K562 (cell line): ENCODE results near the gene ECSIT. TPM values are rescaled to one million over a fixed set of nuclear protein-coding genes. Genes with fewer than 3 reads are reported as not detected.

Experiments
- ATAC-seq: fragments of 200-7000 bp; cut with Tn5 transposase; 3 replicates; pipeline ENCODE4 v1.9.1; 2020; ENCODE audit warnings: moderate library complexity
- BruUV-seq: library from RNA; stranded (reverse); fragments of 400-500 nt; replicated peaks from 2 replicates; lab custom pipeline; 2021; lab: Mats Ljungman, UMichigan
- CTCF ChIA-PET: fragments of 300-600 bp; formaldehyde crosslinking; extraction: SDS; loops from one replicate; lab custom pipeline; 2021; ENCODE audit warnings: low intra/inter-chr PET ratio; lab: Yijun Ruan, JAX
- POLR2A ChIA-PET: fragments of 300-600, 350-650 bp; sonication (Branson Sonifier 250); formaldehyde crosslinking; extraction: SDS; loops from one replicate; lab custom pipeline; 2021; ENCODE audit warnings: antibody characterized with exemption, inconsistent platforms; lab: Yijun Ruan, JAX
- DNase-seq, 4 experiments: peaks; one replicate each; pipeline versions ENCODE4 v3.0.0 to v3.0.0-alpha.2; 2011 to 2018; ENCODE audit warnings: low spot score in 3 of 4, mixed read lengths in 3 of 4; ENCODE audit errors: extremely low read depth in 1 of 4
- FAIRE-seq: peaks from 2 replicates; lab custom pipeline; 2011; peaks lifted over from hg19 to GRCh38; lab: Jason Lieb, UNC
- H2AFZ ChIP-seq: 2 replicates; pipeline ENCODE4 v1.6.0; 2011; ENCODE audit warnings: low read depth, low read length, control low read depth, inconsistent platforms
- H3K27ac ChIP-seq: fragments of 200-600 bp; 3 replicates; pipeline ENCODE4 v1.8.0; 2011; ENCODE audit warnings: low read depth, mild to moderate bottlenecking, control low read depth, inconsistent platforms, low read length, moderate library complexity, mixed read lengths; ENCODE audit errors: extremely low read depth
- H3K27me3 ChIP-seq, 2 experiments: fragments of 300-600 bp in 1 of 2; 2 replicates in 1 of 2; 3 replicates in 1 of 2; pipeline versions ENCODE4 v1.6.0 to v1.8.0; 2011; ENCODE audit warnings: inconsistent platforms in 2 of 2, low read length in 2 of 2, mild to moderate bottlenecking in 1 of 2, mixed read lengths in 1 of 2, moderate library complexity in 1 of 2; ENCODE audit not compliant: control insufficient read depth in 2 of 2, insufficient read depth in 2 of 2
- H3K36me3 ChIP-seq: fragments of 300-600 bp; 3 replicates; pipeline ENCODE4 v1.8.0; 2011; ENCODE audit warnings: mild to moderate bottlenecking, low read length, inconsistent platforms; ENCODE audit not compliant: control insufficient read depth, insufficient read depth
- H3K4me1 ChIP-seq, 2 experiments: fragments of 200-600 bp in 1 of 2; replicated peaks in 1 of 2; 2 replicates in 1 of 2; 3 replicates in 1 of 2; pipeline versions ENCODE4 v1.5.1 to v1.8.0; 2011; ENCODE audit warnings: inconsistent platforms in 2 of 2, low read length in 2 of 2, mild to moderate bottlenecking in 1 of 2, mixed read lengths in 1 of 2, moderate library complexity in 1 of 2; ENCODE audit not compliant: control insufficient read depth in 2 of 2, insufficient read depth in 2 of 2
- H3K4me2 ChIP-seq: 2 replicates; pipeline ENCODE4 v1.6.1; 2011; ENCODE audit warnings: low read length, control low read depth, inconsistent platforms, mixed read lengths; ENCODE audit not compliant: insufficient read depth
- H3K4me3 ChIP-seq: fragments of 200-600 bp; sonication (generic), shearing (Covaris generic); 2 replicates; pipeline ENCODE4 v1.5.1; 2016; ENCODE audit warnings: control low read depth, inconsistent platforms
- H3K79me2 ChIP-seq: fragments of 200-600 bp; 3 replicates; pipeline ENCODE4 v1.8.0; 2011; ENCODE audit warnings: low read length, inconsistent platforms; ENCODE audit not compliant: control insufficient read depth, insufficient read depth
- H3K9ac ChIP-seq, 2 experiments: 2 replicates each; pipeline versions ENCODE4 v1.6.0 to v1.6.1; 2011; ENCODE audit warnings: low read depth in 2 of 2, low read length in 2 of 2, control low read depth in 1 of 2, inconsistent platforms in 1 of 2, mild to moderate bottlenecking in 1 of 2, mixed read lengths in 1 of 2; ENCODE audit not compliant: insufficient read depth in 1 of 2
- H3K9me1 ChIP-seq: one replicate; pipeline ENCODE4 v1.6.0; 2011; ENCODE audit warnings: inconsistent platforms, mild to moderate bottlenecking, low read length, moderate library complexity; ENCODE audit not compliant: control insufficient read depth, insufficient read depth
- H3K9me3 ChIP-seq: replicated peaks from 2 replicates; pipeline ENCODE4 v1.5.1; 2011; ENCODE audit warnings: low read depth, low read length, inconsistent platforms; ENCODE audit not compliant: control insufficient read depth, insufficient read depth
- H4K20me1 ChIP-seq: replicated peaks from 2 replicates; pipeline ENCODE4 v1.6.1; 2011; ENCODE audit warnings: low read length, inconsistent platforms, mixed read lengths; ENCODE audit not compliant: control insufficient read depth, insufficient read depth
- CEBPB ChIP-seq: fragments of 450-650 bp; IDR thresholded peaks from 2 replicates; pipeline ENCODE4 v1.6.1; 2016; ENCODE audit warnings: missing genetic modification characterization, missing compliant biosample characterization
- EP400 ChIP-seq: fragments of 450-650 bp; IDR thresholded peaks from 2 replicates; pipeline ENCODE4 v1.6.1; 2017; ENCODE audit warnings: antibody characterized with exemption, mild to moderate bottlenecking, moderate library complexity
- FOXJ3 ChIP-seq: sonication (generic); formaldehyde crosslinking; IDR thresholded peaks from 2 replicates; pipeline ENCODE4 v1.4.0; 2020; ENCODE audit warnings: mild to moderate bottlenecking, missing genetic modification reagents
- FOXM1 ChIP-seq, 2 experiments: fragments of 450-650 bp in 1 of 2; sonication (generic) in 1 of 2; formaldehyde crosslinking in 1 of 2; IDR thresholded peaks; 2 replicates each; pipeline versions ENCODE4 v1.6.1 to v1.9.0; 2017 to 2022; ENCODE audit warnings: low read depth in 2 of 2, mild to moderate bottlenecking in 2 of 2, missing genetic modification reagents in 1 of 2, moderate library complexity in 1 of 2
- HDAC2 ChIP-seq: fragments of 450-650 bp; IDR thresholded peaks from 2 replicates; pipeline ENCODE4 v1.6.1; 2016; ENCODE audit warnings: mild to moderate bottlenecking
- RB1 ChIP-seq: fragments of 450-650 bp; IDR thresholded peaks from 2 replicates; pipeline ENCODE4 v1.6.1; 2017; ENCODE audit warnings: low read depth, mild to moderate bottlenecking
- SNIP1 ChIP-seq: fragments of 450-650 bp; IDR thresholded peaks from 2 replicates; pipeline ENCODE4 v1.7.1; 2017; ENCODE audit warnings: low read depth, mild to moderate bottlenecking
- ZNF212 ChIP-seq: fragments of 450-650 bp; formaldehyde crosslinking; IDR thresholded peaks from 2 replicates; pipeline ENCODE4 v1.4.0; 2020; ENCODE audit warnings: mild to moderate bottlenecking
- ZNF830 ChIP-seq: fragments of 250-450 bp; sonication (Bioruptor Pico); IDR thresholded peaks from 2 replicates; pipeline ENCODE4 v1.5.0; 2021; ENCODE audit warnings: mild to moderate bottlenecking
- WGBS: fragments of 100-300 bp; shearing (Covaris generic); methylation state at CpG from one replicate; pipeline ENCODE4 v1.1.6; 2016; ENCODE audit warnings: low coverage, mixed read lengths; ENCODE audit not compliant: insufficient coverage; ENCODE audit errors: missing lambda C conversion rate; 5-methylcytosine and 5-hydroxymethylcytosine counted together
- in situ Hi-C: fragments of 300-500 bp; cut with MboI; formaldehyde crosslinking; loops from 4 replicates; pipeline ENCODE4 v1.15.0; 2018; ENCODE audit warnings: inconsistent platforms, mixed read lengths
- intact Hi-C: fragments of 100-400 bp; cut with micrococcal nuclease; formaldehyde crosslinking; loops from 2 replicates; pipeline ENCODE4 v1.14.2; 2022
- polyA plus RNA-seq, 8 experiments: library from polyadenylated mRNA; depleted of rRNA in 4 of 8; stranded (reverse) in 5 of 8; unstranded in 3 of 8; fragments of >200 nt; fragmentation: Nextera tagmentation in 2 of 8; fragmentation: Illumina TruSeq in 1 of 8; extraction: Ambion mirVana in 2 of 8; extraction: Trizol in 1 of 8; gene quantifications; 2 replicates each; pipeline versions ENCODE4 v1.2.1 to v1.2.3, GENCODE V29; 2011 to 2014; ENCODE audit warnings: inconsistent platforms in 1 of 8, missing spikeins in 1 of 8
- total RNA-seq, 7 experiments: library from RNA; depleted of rRNA in 6 of 7; stranded (reverse); fragments of >200 nt in 6 of 7; fragmentation: Illumina TruSeq in 2 of 7; extraction: Trizol in 2 of 7; gene quantifications; 2 replicates each; pipeline versions ENCODE4 v1.2.1 to v1.2.3, GENCODE V29; 2011 to 2021; ENCODE audit warnings: low replicate concordance in 1 of 7
- TF ChIP-seq, protein P1 (sequence below): fragments of 250-450 bp; sonication (Bioruptor Pico); IDR thresholded peaks from 2 replicates; pipeline ENCODE4 v1.4.0; 2020; ENCODE audit warnings: mild to moderate bottlenecking, moderate library complexity
- TF ChIP-seq, protein P2 (sequence below), 2 experiments: fragments of 450-650 bp; conservative IDR thresholded peaks; 2 replicates each; pipeline ENCODE4 v1.6.1; 2017; ENCODE audit warnings: mild to moderate bottlenecking in 2 of 2, moderate library complexity in 2 of 2
- TF ChIP-seq, protein P3 (sequence below): fragments of 250-450 bp; sonication (Bioruptor Pico); IDR thresholded peaks from 2 replicates; pipeline ENCODE4 v1.4.0; 2020; ENCODE audit warnings: mild to moderate bottlenecking

Gene ECSIT
- total and polyA plus RNA-seq, 9 of the 15 experiments (the other 6 are each of a cell fraction or from before 2014, with no cell fraction given): 1.1 to 82.5 (median 43.9) TPM

DNA sequence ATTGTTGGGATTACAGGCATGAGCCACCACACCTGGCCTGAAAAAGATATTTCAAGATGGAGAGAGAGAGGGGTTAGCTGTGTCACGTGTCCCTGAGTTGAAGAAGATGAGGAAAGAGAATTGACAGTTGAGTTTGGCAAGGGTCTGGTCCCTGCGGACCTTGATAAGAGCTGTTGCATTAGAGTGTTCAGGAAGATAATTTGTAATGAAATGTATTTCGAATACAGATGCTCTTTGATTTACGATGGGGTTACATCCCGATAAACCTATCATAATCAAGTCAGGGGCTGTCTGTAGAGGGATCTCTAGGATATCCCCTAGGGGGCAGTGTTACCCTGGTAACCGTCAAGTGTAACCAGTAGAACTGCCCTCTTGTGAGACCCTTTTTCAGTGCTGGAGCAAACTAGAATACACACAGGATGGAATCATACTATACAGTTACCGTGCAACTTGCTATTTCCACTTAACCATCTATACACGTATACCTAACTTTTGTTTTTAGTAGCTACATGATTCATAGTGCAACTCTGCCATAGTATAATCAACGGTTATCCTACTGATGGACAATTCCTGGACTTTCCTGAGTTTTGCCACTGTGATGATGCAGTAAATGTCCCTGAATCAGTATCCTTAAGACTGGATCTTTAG is 31.6 kb upstream of the ECSIT start (continued):
- no peak for TF ChIP-seq FOXJ3 (CRISPR knock-in tag)

DNA sequence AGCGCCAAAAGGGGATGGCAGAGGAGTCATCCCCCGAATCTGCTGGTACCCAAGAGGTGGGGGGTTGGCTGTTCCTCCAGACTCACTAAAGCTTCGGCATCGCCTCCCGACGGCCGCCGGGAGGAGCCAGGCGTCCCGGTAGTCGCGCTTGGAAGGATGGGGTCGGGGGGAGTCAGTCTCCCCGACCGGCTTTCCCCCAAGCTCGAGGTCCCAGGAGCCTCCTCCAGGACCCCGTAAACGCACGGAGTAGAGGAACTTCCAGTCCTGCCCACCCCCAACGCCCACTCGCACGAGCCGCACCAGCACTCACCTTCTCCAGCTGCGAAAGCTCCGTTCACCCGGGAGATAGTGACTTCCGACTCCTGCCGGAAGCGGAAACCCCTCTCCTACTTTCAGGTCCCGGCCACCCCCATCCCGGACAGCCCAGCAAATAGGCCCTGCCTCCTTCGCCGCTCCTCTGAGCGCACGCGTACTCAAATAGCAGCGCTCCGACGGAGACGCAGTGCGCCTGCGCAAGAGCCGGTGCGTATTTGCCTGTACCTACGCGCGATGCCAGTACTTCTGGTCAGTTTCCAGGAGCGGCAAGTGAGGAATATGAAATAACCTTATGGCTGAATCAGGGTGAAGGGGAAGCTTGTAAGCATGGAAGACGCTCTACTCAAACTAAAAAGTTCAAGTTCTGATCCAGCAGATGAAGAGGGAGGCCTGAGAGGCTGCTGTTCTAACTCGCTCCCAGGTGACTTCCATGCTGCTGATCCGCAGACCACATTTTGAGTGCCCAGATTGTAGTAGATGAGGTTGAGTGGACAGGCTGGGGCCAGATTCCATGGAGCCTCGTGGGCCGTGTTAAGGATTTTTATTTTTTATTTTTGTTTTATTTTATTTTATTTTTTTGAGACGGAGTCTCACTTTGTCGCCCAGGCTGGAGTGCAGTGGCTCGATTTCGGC is 30.2 kb upstream of the ECSIT start, which contains the start of gene ELOF1:
ELOF1 (minus strand) TSS at position 350 of the 948 bp plus-strand sequence. CDS start 4,883 bp downstream, outside the sequence.
- in situ Hi-C loops: no loop called here
- FAIRE-seq: peak; percentile 97
- TF ChIP-seq, protein P1, sequence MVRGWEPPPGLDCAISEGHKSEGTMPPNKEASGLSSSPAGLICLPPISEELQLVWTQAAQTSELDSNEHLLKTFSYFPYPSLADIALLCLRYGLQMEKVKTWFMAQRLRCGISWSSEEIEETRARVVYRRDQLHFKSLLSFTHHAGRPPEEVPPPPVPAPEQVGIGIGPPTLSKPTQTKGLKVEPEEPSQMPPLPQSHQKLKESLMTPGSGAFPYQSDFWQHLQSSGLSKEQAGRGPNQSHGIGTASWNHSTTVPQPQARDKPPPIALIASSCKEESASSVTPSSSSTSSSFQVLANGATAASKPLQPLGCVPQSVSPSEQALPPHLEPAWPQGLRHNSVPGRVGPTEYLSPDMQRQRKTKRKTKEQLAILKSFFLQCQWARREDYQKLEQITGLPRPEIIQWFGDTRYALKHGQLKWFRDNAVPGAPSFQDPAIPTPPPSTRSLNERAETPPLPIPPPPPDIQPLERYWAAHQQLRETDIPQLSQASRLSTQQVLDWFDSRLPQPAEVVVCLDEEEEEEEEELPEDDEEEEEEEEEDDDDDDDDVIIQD (CRISPR knock-in tag): no peak
- TF ChIP-seq ZNF830 (peak; percentile 29; the same call in 1 of the 2 replicates), RB1 (peak; percentile 67; the same call in 1 of the 2 replicates), SNIP1 (no peak), CEBPB (no peak), FOXM1 (IDR thresholded peaks at IDR 0.05; ENCODE audit: low read depth) (no peak), FOXM1 (CRISPR knock-in tag; IDR thresholded peaks at IDR 0.05; ENCODE audit: low read depth) (no peak), ZNF212 (no peak), EP400 (peak; percentile 60; the same call in 1 of the 2 replicates), HDAC2 (peak; percentile 70)
- TF ChIP-seq, protein P2, sequence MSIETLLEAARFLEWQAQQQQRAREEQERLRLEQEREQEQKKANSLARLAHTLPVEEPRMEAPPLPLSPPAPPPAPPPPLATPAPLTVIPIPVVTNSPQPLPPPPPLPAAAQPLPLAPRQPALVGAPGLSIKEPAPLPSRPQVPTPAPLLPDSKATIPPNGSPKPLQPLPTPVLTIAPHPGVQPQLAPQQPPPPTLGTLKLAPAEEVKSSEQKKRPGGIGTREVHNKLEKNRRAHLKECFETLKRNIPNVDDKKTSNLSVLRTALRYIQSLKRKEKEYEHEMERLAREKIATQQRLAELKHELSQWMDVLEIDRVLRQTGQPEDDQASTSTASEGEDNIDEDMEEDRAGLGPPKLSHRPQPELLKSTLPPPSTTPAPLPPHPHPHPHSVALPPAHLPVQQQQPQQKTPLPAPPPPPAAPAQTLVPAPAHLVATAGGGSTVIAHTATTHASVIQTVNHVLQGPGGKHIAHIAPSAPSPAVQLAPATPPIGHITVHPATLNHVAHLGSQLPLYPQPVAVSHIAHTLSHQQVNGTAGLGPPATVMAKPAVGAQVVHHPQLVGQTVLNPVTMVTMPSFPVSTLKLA (conservative IDR thresholded peaks at IDR 0.05): peak; percentile 69 to 87
- TF ChIP-seq, protein P3, sequence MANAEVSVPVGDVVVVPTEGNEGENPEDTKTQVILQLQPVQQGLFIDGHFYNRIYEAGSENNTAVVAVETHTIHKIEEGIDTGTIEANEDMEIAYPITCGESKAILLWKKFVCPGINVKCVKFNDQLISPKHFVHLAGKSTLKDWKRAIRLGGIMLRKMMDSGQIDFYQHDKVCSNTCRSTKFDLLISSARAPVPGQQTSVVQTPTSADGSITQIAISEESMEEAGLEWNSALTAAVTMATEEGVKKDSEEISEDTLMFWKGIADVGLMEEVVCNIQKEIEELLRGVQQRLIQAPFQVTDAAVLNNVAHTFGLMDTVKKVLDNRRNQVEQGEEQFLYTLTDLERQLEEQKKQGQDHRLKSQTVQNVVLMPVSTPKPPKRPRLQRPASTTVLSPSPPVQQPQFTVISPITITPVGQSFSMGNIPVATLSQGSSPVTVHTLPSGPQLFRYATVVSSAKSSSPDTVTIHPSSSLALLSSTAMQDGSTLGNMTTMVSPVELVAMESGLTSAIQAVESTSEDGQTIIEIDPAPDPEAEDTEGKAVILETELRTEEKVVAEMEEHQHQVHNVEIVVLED (CRISPR knock-in tag): no peak

More for the DNA sequence above, 30.2 kb upstream of the ECSIT start, which contains the start of gene ELOF1:
- Histone ChIP-seq H3K9ac (peak within 1 kb of the TSS; percentile 91 to 92), H3K4me3 (peak within 1 kb of the TSS; percentile 88), H4K20me1 (peaks cover 13% of the 10 kb centered on the region; the same call in 1 of the 2 replicates), H3K4me2 (peak within 1 kb of the TSS; percentile 98), H3K4me1 (peaks cover 38 to 41% of the 10 kb centered on the region in 2 experiments), H3K9me1 (peaks cover 4% of the 10 kb centered on the region), H3K27ac (peak within 1 kb of the TSS; percentile 94), H2AFZ (peak within 1 kb of the TSS; percentile 88), H3K79me2 (peaks cover 59% of the 10 kb centered on the region), H3K9me3 (no peaks in the 10 kb centered on the region), H3K27me3 (no peaks in the 10 kb centered on the region), H3K36me3 (peaks cover 27% of the 10 kb centered on the region; the same call in 2 of the 3 replicates)
- ATAC-seq (peak; percentile 92), DNase-seq (peak; percentile 94 to 100 (median 96))
- TSS peak; percentile 93 for BruUV-seq
- POLR2A ChIA-PET: interaction anchor here (0.6 to 1.5 kb wide), 13 partner anchors 9 to 532 kb away, joined by 3 to 8 read pairs (median 4); partner anchors contain the start of genes CNN1, ECSIT, PRKCSH and ZNF440
- WGBS: 2% methylated on average over 52 of the region's 57 CpGs
- intact Hi-C loops: no loop called here
- CTCF ChIA-PET: interaction anchor here (0.5 to 3.1 kb wide), 3 partner anchors 29 to 299 kb away, joined by 3 to 32 read pairs (median 3); no protein-coding TSS in a partner anchor
